GM12878 (cell line): Measurements from ENCODE around the gene MCM8. TPM values are rescaled to one million over a fixed set of nuclear protein-coding genes. Genes with fewer than 3 reads are reported as not detected.

Experiments used
- ASH2L ChIP-seq: fragments of 300-600, 200-600 bp; sonication (generic); IDR thresholded peaks from 2 replicates; pipeline ENCODE4 v1.6.1; 2017; ENCODE audit warnings: low read depth, mild to moderate bottlenecking, borderline replicate concordance
- CREB1 ChIP-seq: IDR thresholded peaks from 2 replicates; pipeline ENCODE4 v1.6.1; 2012; ENCODE audit warnings: low read depth, mild to moderate bottlenecking, inconsistent platforms
- E2F4 ChIP-seq: IDR thresholded peaks from 2 replicates; pipeline ENCODE4 v1.6.1; 2012; ENCODE audit warnings: low read depth, low read length, improper control_type of control experiment
- EGR1 ChIP-seq, 2 experiments: IDR thresholded peaks; 1 replicate in 1 of 2; 2 replicates in 1 of 2; pipeline ENCODE4 v1.6.1; 2011 to 2012; ENCODE audit warnings: low read depth in 2 of 2, low read length in 2 of 2, borderline replicate concordance in 1 of 2, mild to moderate bottlenecking in 1 of 2, moderate library complexity in 1 of 2
- ETV6 ChIP-seq, 2 experiments: fragments of 450-650 bp in 1 of 2; IDR thresholded peaks in 1 of 2; conservative IDR thresholded peaks in 1 of 2; 2 replicates each; pipeline ENCODE4 v1.6.1; 2014; ENCODE audit warnings: antibody characterized with exemption in 1 of 2, borderline replicate concordance in 1 of 2, low read depth in 1 of 2, mild to moderate bottlenecking in 1 of 2, moderate library complexity in 1 of 2
- FOS ChIP-seq: IDR thresholded peaks from 3 replicates; pipeline ENCODE4 v1.6.1; 2011; ENCODE audit warnings: borderline replicate concordance; ENCODE audit not compliant: insufficient read length; ENCODE audit errors: extremely low read depth
- LARP7 ChIP-seq: fragments of 450-650 bp; IDR thresholded peaks from 2 replicates; pipeline ENCODE4 v1.6.1; 2017; ENCODE audit warnings: mild to moderate bottlenecking
- MLLT1 ChIP-seq: fragments of 450-650 bp; IDR thresholded peaks from 2 replicates; pipeline ENCODE4 v1.6.1; 2016; ENCODE audit warnings: mild to moderate bottlenecking
- MYB ChIP-seq: fragments of 150-350 bp; IDR thresholded peaks from 2 replicates; pipeline ENCODE4 v1.6.1; 2014; ENCODE audit warnings: mild to moderate bottlenecking, low read depth, low read length, borderline replicate concordance
- POLR2A ChIP-seq: IDR thresholded peaks from 2 replicates; pipeline ENCODE4 v1.6.1; 2011; ENCODE audit warnings: low read depth, mild to moderate bottlenecking, low read length
- POU2F2 ChIP-seq: IDR thresholded peaks from 3 replicates; pipeline ENCODE4 v1.6.1; 2011; ENCODE audit warnings: low read depth, mild to moderate bottlenecking, low read length, borderline replicate concordance
- PRDM15 ChIP-seq: fragments of 450-650 bp; formaldehyde crosslinking; IDR thresholded peaks from 2 replicates; pipeline ENCODE4 v1.4.0; 2020; ENCODE audit warnings: mild to moderate bottlenecking, moderate library complexity
- RAD21 ChIP-seq: IDR thresholded peaks from 2 replicates; pipeline ENCODE4 v1.6.1; 2011; ENCODE audit warnings: mild to moderate bottlenecking, low read depth, low read length, moderate library complexity; ENCODE audit not compliant: insufficient read depth
- SMC3 ChIP-seq: IDR thresholded peaks from 2 replicates; pipeline ENCODE4 v1.6.1; 2011; ENCODE audit warnings: low read length, improper control_type of control experiment, borderline replicate concordance
- SREBF2 ChIP-seq: IDR thresholded peaks from 2 replicates; pipeline ENCODE4 v1.6.1; 2012; ENCODE audit warnings: mild to moderate bottlenecking, low read length
- TAF1 ChIP-seq: IDR thresholded peaks from 2 replicates; pipeline ENCODE4 v1.6.1; 2011; ENCODE audit warnings: mild to moderate bottlenecking, low read depth, low read length, borderline replicate concordance
- ZBTB40 ChIP-seq: fragments of 450-650 bp; IDR thresholded peaks from 2 replicates; pipeline ENCODE4 v1.6.1; 2016; ENCODE audit warnings: mild to moderate bottlenecking, moderate library complexity, borderline replicate concordance
- ZNF207 ChIP-seq: fragments of 450-650 bp; IDR thresholded peaks from 2 replicates; pipeline ENCODE4 v1.6.1; 2014; ENCODE audit warnings: antibody characterized with exemption, mild to moderate bottlenecking, borderline replicate concordance
- ZNF274 ChIP-seq: IDR thresholded peaks from one replicate; pipeline ENCODE4 v1.8.0; 2011; ENCODE audit not compliant: insufficient read length, insufficient read depth
- ZZZ3 ChIP-seq: IDR thresholded peaks from 2 replicates; pipeline ENCODE4 v1.6.1; 2011; ENCODE audit warnings: low read depth; ENCODE audit not compliant: control insufficient read depth, insufficient read length
- polyA plus RNA-seq, 11 experiments: library from polyadenylated mRNA; depleted of rRNA in 4 of 11; unstranded in 6 of 11; stranded (reverse) in 5 of 11; fragments of >200 nt; fragmentation: Nextera tagmentation in 4 of 11; fragmentation: Illumina TruSeq in 1 of 11; extraction: Ambion mirVana in 4 of 11; extraction: Trizol in 1 of 11; gene quantifications; 1 replicate in 1 of 11; 2 replicates in 10 of 11; pipeline versions ENCODE4 v1.2.1 to v1.2.3, GENCODE V29; 2011 to 2016; ENCODE audit warnings: inconsistent platforms in 2 of 11, missing spikeins in 2 of 11, low read depth in 1 of 11
- total RNA-seq, 4 experiments: library from RNA; depleted of rRNA in 3 of 4; stranded (reverse); fragments of >200 nt in 3 of 4; fragmentation: Illumina TruSeq in 1 of 4; extraction: Trizol in 1 of 4; gene quantifications; 2 replicates each; pipeline versions ENCODE4 v1.2.1 to v1.2.3, GENCODE V29; 2013 to 2021

The MCM8 gene
- total and polyA plus RNA-seq, 10 of the 15 experiments (the other 5 are each of a cell fraction or from before 2014, with no cell fraction given) = 3.2 to 28.2 (median 16.0) TPM

- TF ChIP-seq ZNF274 (no peak), POU2F2 (0 out of 3 replicates have a peak, but pooled peaks have one; percentile 52), POLR2A (no peak), EGR1 (IDR thresholded peaks at IDR 0.05; ENCODE audit: borderline replicate concordance in 1 of 2, low read depth in 2 of 2, low read length in 2 of 2) (no peak), SMC3 (peak; percentile 67; the same call in 1 of the 2 replicates), TAF1 (no peak), ASH2L (no peak), PRDM15 (CRISPR knock-in tag) (no peak), E2F4 (no peak), SREBF2 (no peak), RAD21 (peak; percentile 67), LARP7 (no peak), ZNF207 (no peak), ZZZ3 (no peak), MYB (no peak), FOS (no peak), MLLT1 (no peak), ZBTB40 (no peak), ETV6 (conservative IDR thresholded peaks at IDR 0.05 in 1 of 2, IDR thresholded peaks at IDR 0.05 in 1 of 2; ENCODE audit: borderline replicate concordance in 1 of 2, low read depth in 1 of 2) (no peak), CREB1 (no peak)
These were observed 16.5 kb upstream of the MCM8 start (continued) for GRCh38 chr20:5933802-5934436.
